Fibroblast of lung (primary cell): ENCODE data around the gene KDR.

Experiments
- EZH2 ChIP-seq: IDR thresholded peaks from 2 replicates; pipeline ENCODE4 v1.5.1; 2012; ENCODE audit warnings: low read length, control low read depth, mild to moderate bottlenecking; ENCODE audit errors: missing control alignments
- TF ChIP-seq, protein P1 (sequence below), 2 donors: IDR thresholded peaks in 1 of 2; conservative IDR thresholded peaks in 1 of 2; 1 replicate in 1 of 2; 2 replicates in 1 of 2; pipeline ENCODE4 v1.5.1; 2011 to 2012; ENCODE audit warnings: low read length in 2 of 2, control low read depth in 1 of 2, inconsistent platforms in 1 of 2, low read depth in 1 of 2, mild to moderate bottlenecking in 1 of 2

DNA sequence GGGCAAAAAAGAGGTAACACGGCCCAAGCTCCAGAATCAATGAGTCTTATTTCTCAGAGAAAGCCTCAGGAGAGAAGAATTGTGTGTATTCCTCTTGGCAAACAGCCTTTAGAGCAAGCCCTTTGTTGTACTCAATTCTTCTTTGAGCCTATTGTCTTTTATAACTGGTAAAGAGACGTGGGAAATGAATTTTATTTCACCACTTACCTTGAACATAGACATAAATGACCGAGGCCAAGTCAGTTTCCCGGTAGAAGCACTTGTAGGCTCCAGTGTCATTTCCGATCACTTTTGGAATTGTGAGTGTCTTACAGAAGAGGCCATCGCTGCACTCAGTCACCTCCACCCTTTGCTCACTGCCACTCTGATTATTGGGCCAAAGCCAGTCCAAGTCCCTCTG, 7.0 kb downstream of the KDR start:
- TF ChIP-seq, protein P1, sequence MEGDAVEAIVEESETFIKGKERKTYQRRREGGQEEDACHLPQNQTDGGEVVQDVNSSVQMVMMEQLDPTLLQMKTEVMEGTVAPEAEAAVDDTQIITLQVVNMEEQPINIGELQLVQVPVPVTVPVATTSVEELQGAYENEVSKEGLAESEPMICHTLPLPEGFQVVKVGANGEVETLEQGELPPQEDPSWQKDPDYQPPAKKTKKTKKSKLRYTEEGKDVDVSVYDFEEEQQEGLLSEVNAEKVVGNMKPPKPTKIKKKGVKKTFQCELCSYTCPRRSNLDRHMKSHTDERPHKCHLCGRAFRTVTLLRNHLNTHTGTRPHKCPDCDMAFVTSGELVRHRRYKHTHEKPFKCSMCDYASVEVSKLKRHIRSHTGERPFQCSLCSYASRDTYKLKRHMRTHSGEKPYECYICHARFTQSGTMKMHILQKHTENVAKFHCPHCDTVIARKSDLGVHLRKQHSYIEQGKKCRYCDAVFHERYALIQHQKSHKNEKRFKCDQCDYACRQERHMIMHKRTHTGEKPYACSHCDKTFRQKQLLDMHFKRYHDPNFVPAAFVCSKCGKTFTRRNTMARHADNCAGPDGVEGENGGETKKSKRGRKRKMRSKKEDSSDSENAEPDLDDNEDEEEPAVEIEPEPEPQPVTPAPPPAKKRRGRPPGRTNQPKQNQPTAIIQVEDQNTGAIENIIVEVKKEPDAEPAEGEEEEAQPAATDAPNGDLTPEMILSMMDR (conservative IDR thresholded peaks at IDR 0.05 in 1 of 2, IDR thresholded peaks at IDR 0.05 in 1 of 2; ENCODE audit: low read depth in 1 of 2, low read length in 2 of 2) = no peak
- no peak for TF ChIP-seq EZH2
